ENCODE data around the gene KRIT1.

- TF ChIP-seq HNRNPL (IDR thresholded peaks at IDR 0.05; ENCODE audit: low read depth, low read length): no peak
- TF ChIP-seq THAP9 (CRISPR knock-in tag; IDR thresholded peaks at IDR 0.05; ENCODE audit: borderline replicate concordance): no peak
- no peak for TF ChIP-seq POLR2A (IDR thresholded peaks at IDR 0.05; ENCODE audit: insufficient read depth in 1 of 2, low read depth in 2 of 2, low read length in 2 of 2)
- TF ChIP-seq PHF20 (CRISPR knock-in tag; IDR thresholded peaks at IDR 0.05): no peak
- no peak for TF ChIP-seq ZNF776 (CRISPR knock-in tag; IDR thresholded peaks at IDR 0.05)
- no peak for TF ChIP-seq ZNF777 (CRISPR knock-in tag; IDR thresholded peaks at IDR 0.05)
These were observed 44.9 kb downstream of the KRIT1 start for GRCh38 chr7:92200791-92201190.
